HG02981 (cell line): ENCODE measurements around the gene TLE4.

Experiments used
- ATAC-seq: cut with Tn5 transposase; IDR thresholded peaks from one replicate; pipeline ENCODE4 v1.9.1; 2021; ENCODE audit warnings: mild to moderate bottlenecking, moderate library complexity; ENCODE audit not compliant: unreplicated experiment

TLE4 gene

GRCh38 chr9:79660615-79661014, 88.8 kb downstream of the TLE4 start:
- no peak for ATAC-seq

GRCh38 chr9:79661279-79661678, 89.5 kb downstream of the TLE4 start:
- ATAC-seq: no peak

GRCh38 chr9:79661886-79662536, 90.2 kb downstream of the TLE4 start:
- no peak for ATAC-seq

GRCh38 chr9:79662537-79662956, 90.8 kb downstream of the TLE4 start:
- no peak for ATAC-seq

GRCh38 chr9:79663300-79663699, 91.5 kb downstream of the TLE4 start:
- ATAC-seq: no peak

- ATAC-seq: no peak
Observed at GRCh38 chr9:79663878-79664277, 92.1 kb downstream of the TLE4 start.

GRCh38 chr9:79664375-79664831, 92.6 kb downstream of the TLE4 start:
- no peak for ATAC-seq

- ATAC-seq: no peak
Observed at GRCh38 chr9:79665369-79665768, 93.6 kb downstream of the TLE4 start.

GRCh38 chr9:79665931-79666330, 94.2 kb downstream of the TLE4 start:
- ATAC-seq: no peak

- ATAC-seq: no peak
Observed at GRCh38 chr9:79667120-79667519, 95.4 kb downstream of the TLE4 start.

- no peak for ATAC-seq
Observed at GRCh38 chr9:79667817-79668436, 96.2 kb downstream of the TLE4 start.

GRCh38 chr9:79668956-79669355, 97.2 kb downstream of the TLE4 start:
- no peak for ATAC-seq

- no peak for ATAC-seq
Observed at GRCh38 chr9:79670269-79670961, 98.7 kb downstream of the TLE4 start.

GRCh38 chr9:79671558-79671957, 99.8 kb downstream of the TLE4 start:
- no peak for ATAC-seq

GRCh38 chr9:79672236-79672635, 100.5 kb downstream of the TLE4 start:
- ATAC-seq: no peak

GRCh38 chr9:79672891-79673290, 101.1 kb downstream of the TLE4 start:
- no peak for ATAC-seq

- peak; percentile 77 for ATAC-seq
Observed at GRCh38 chr9:79673614-79674013, 101.8 kb downstream of the TLE4 start.

- ATAC-seq: peak; percentile 44
Observed at GRCh38 chr9:79674052-79674777, 102.5 kb downstream of the TLE4 start.

GRCh38 chr9:79681576-79681975, 109.8 kb downstream of the TLE4 start:
- no peak for ATAC-seq

GRCh38 chr9:79682076-79682736, 110.4 kb downstream of the TLE4 start:
- ATAC-seq: peak; percentile 54

- no peak for ATAC-seq
Observed at GRCh38 chr9:79684059-79684458, 112.3 kb downstream of the TLE4 start.
